K562 (cell line): ENCODE measurements around the gene STRA8. TPM values are rescaled to one million over a fixed set of nuclear protein-coding genes. Genes with fewer than 3 reads are reported as not detected.

Source experiments
- ATAC-seq: fragments of 200-7000 bp; cut with Tn5 transposase; 3 replicates; pipeline ENCODE4 v1.9.1; 2020; ENCODE audit warnings: moderate library complexity
- BruUV-seq: library from RNA; stranded (reverse); fragments of 400-500 nt; replicated peaks from 2 replicates; lab custom pipeline; 2021; lab: Mats Ljungman, UMichigan
- CTCF ChIA-PET: fragments of 300-600 bp; formaldehyde crosslinking; extraction: SDS; loops from one replicate; lab custom pipeline; 2021; ENCODE audit warnings: low intra/inter-chr PET ratio; lab: Yijun Ruan, JAX
- POLR2A ChIA-PET: fragments of 300-600, 350-650 bp; sonication (Branson Sonifier 250); formaldehyde crosslinking; extraction: SDS; loops from one replicate; lab custom pipeline; 2021; ENCODE audit warnings: antibody characterized with exemption, inconsistent platforms; lab: Yijun Ruan, JAX
- DNase-seq, 4 experiments: peaks; one replicate each; pipeline versions ENCODE4 v3.0.0 to v3.0.0-alpha.2; 2011 to 2018; ENCODE audit warnings: low spot score in 3 of 4, mixed read lengths in 3 of 4; ENCODE audit errors: extremely low read depth in 1 of 4
- FAIRE-seq: peaks from 2 replicates; lab custom pipeline; 2011; peaks lifted over from hg19 to GRCh38; lab: Jason Lieb, UNC
- H2AFZ ChIP-seq: 2 replicates; pipeline ENCODE4 v1.6.0; 2011; ENCODE audit warnings: low read depth, low read length, control low read depth, inconsistent platforms
- H3K27ac ChIP-seq: fragments of 200-600 bp; 3 replicates; pipeline ENCODE4 v1.8.0; 2011; ENCODE audit warnings: low read depth, mild to moderate bottlenecking, control low read depth, inconsistent platforms, low read length, moderate library complexity, mixed read lengths; ENCODE audit errors: extremely low read depth
- H3K27me3 ChIP-seq, 2 experiments: fragments of 300-600 bp in 1 of 2; 2 replicates in 1 of 2; 3 replicates in 1 of 2; pipeline versions ENCODE4 v1.6.0 to v1.8.0; 2011; ENCODE audit warnings: inconsistent platforms in 2 of 2, low read length in 2 of 2, mild to moderate bottlenecking in 1 of 2, mixed read lengths in 1 of 2, moderate library complexity in 1 of 2; ENCODE audit not compliant: control insufficient read depth in 2 of 2, insufficient read depth in 2 of 2
- H3K36me3 ChIP-seq: fragments of 300-600 bp; 3 replicates; pipeline ENCODE4 v1.8.0; 2011; ENCODE audit warnings: mild to moderate bottlenecking, low read length, inconsistent platforms; ENCODE audit not compliant: control insufficient read depth, insufficient read depth
- H3K4me1 ChIP-seq, 2 experiments: fragments of 200-600 bp in 1 of 2; replicated peaks in 1 of 2; 2 replicates in 1 of 2; 3 replicates in 1 of 2; pipeline versions ENCODE4 v1.5.1 to v1.8.0; 2011; ENCODE audit warnings: inconsistent platforms in 2 of 2, low read length in 2 of 2, mild to moderate bottlenecking in 1 of 2, mixed read lengths in 1 of 2, moderate library complexity in 1 of 2; ENCODE audit not compliant: control insufficient read depth in 2 of 2, insufficient read depth in 2 of 2
- H3K4me2 ChIP-seq: 2 replicates; pipeline ENCODE4 v1.6.1; 2011; ENCODE audit warnings: low read length, control low read depth, inconsistent platforms, mixed read lengths; ENCODE audit not compliant: insufficient read depth
- H3K4me3 ChIP-seq: fragments of 200-600 bp; sonication (generic), shearing (Covaris generic); 2 replicates; pipeline ENCODE4 v1.5.1; 2016; ENCODE audit warnings: control low read depth, inconsistent platforms
- H3K79me2 ChIP-seq: fragments of 200-600 bp; 3 replicates; pipeline ENCODE4 v1.8.0; 2011; ENCODE audit warnings: low read length, inconsistent platforms; ENCODE audit not compliant: control insufficient read depth, insufficient read depth
- H3K9ac ChIP-seq, 2 experiments: 2 replicates each; pipeline versions ENCODE4 v1.6.0 to v1.6.1; 2011; ENCODE audit warnings: low read depth in 2 of 2, low read length in 2 of 2, control low read depth in 1 of 2, inconsistent platforms in 1 of 2, mild to moderate bottlenecking in 1 of 2, mixed read lengths in 1 of 2; ENCODE audit not compliant: insufficient read depth in 1 of 2
- H3K9me1 ChIP-seq: one replicate; pipeline ENCODE4 v1.6.0; 2011; ENCODE audit warnings: inconsistent platforms, mild to moderate bottlenecking, low read length, moderate library complexity; ENCODE audit not compliant: control insufficient read depth, insufficient read depth
- H3K9me3 ChIP-seq: replicated peaks from 2 replicates; pipeline ENCODE4 v1.5.1; 2011; ENCODE audit warnings: low read depth, low read length, inconsistent platforms; ENCODE audit not compliant: control insufficient read depth, insufficient read depth
- H4K20me1 ChIP-seq: replicated peaks from 2 replicates; pipeline ENCODE4 v1.6.1; 2011; ENCODE audit warnings: low read length, inconsistent platforms, mixed read lengths; ENCODE audit not compliant: control insufficient read depth, insufficient read depth
- BACH1 ChIP-seq: fragments of 200-800 bp; sonication (Bioruptor generic); IDR thresholded peaks from 2 replicates; pipeline ENCODE4 v1.6.1; 2016; ENCODE audit warnings: missing genetic modification characterization, missing compliant biosample characterization
- ERF ChIP-seq: fragments of 450-650 bp; formaldehyde crosslinking; IDR thresholded peaks from 2 replicates; pipeline ENCODE4 v1.4.0; 2020; ENCODE audit warnings: mild to moderate bottlenecking, mixed read lengths
- HDGF ChIP-seq: fragments of 450-650 bp; IDR thresholded peaks from 2 replicates; pipeline ENCODE4 v1.6.1; 2016
- KLF10 ChIP-seq: fragments of 250-450 bp; sonication (Bioruptor Pico); IDR thresholded peaks from 2 replicates; pipeline ENCODE4 v1.6.1; 2021; ENCODE audit warnings: matching md5 sums
- MAZ ChIP-seq, 2 experiments: fragments of 450-650 bp in 1 of 2; sonication (generic) in 1 of 2; formaldehyde crosslinking; IDR thresholded peaks in 1 of 2; conservative IDR thresholded peaks in 1 of 2; 2 replicates each; pipeline versions ENCODE4 v1.4.0 to v1.5.0; 2020; ENCODE audit warnings: mild to moderate bottlenecking in 1 of 2, missing genetic modification reagents in 1 of 2
- MEF2D ChIP-seq: conservative IDR thresholded peaks from 2 replicates; pipeline ENCODE4 v1.6.1; 2016; ENCODE audit warnings: low read depth, missing genetic modification characterization, missing compliant biosample characterization
- NEUROD1 ChIP-seq: fragments of 150-350 bp; IDR thresholded peaks from 2 replicates; pipeline ENCODE4 v1.6.1; 2014; ENCODE audit warnings: borderline replicate concordance, low read length, low read depth; ENCODE audit not compliant: partially characterized antibody
- NFRKB ChIP-seq: fragments of 450-650 bp; IDR thresholded peaks from 2 replicates; pipeline ENCODE4 v1.6.1; 2016; ENCODE audit warnings: low read depth
- PHB ChIP-seq: fragments of 250-450 bp; sonication (Bioruptor Pico); IDR thresholded peaks from 2 replicates; pipeline ENCODE4 v1.5.0; 2021
- POLR2AphosphoS2 ChIP-seq: IDR thresholded peaks from 2 replicates; pipeline ENCODE4 v1.6.1; 2012; ENCODE audit warnings: low read length, improper control_type of control experiment
- RBM25 ChIP-seq: fragments of 200-400 bp; formaldehyde crosslinking; IDR thresholded peaks from 2 replicates; pipeline ENCODE4 v1.6.1; 2018; ENCODE audit warnings: low read length, low read depth, moderate library complexity; ENCODE audit not compliant: severe bottlenecking
- ZKSCAN8 ChIP-seq: fragments of 200-800 bp; sonication (Bioruptor generic); IDR thresholded peaks from 2 replicates; pipeline ENCODE4 v1.6.1; 2016; ENCODE audit warnings: missing genetic modification characterization, missing compliant biosample characterization
- ZNF217 ChIP-seq: sonication (generic); formaldehyde crosslinking; IDR thresholded peaks from 2 replicates; pipeline ENCODE4 v1.8.0; 2022; ENCODE audit warnings: mild to moderate bottlenecking, missing genetic modification reagents
- ZNF224 ChIP-seq: sonication (generic); formaldehyde crosslinking; IDR thresholded peaks from 2 replicates; pipeline ENCODE4 v1.8.0; 2022; ENCODE audit warnings: mild to moderate bottlenecking, missing genetic modification reagents
- ZNF436 ChIP-seq: fragments of 250-450, 450-650 bp; sonication (Bioruptor Pico); formaldehyde crosslinking; IDR thresholded peaks from 2 replicates; pipeline ENCODE4 v1.7.0; 2020; ENCODE audit warnings: mild to moderate bottlenecking
- WGBS: fragments of 100-300 bp; shearing (Covaris generic); methylation state at CpG from one replicate; pipeline ENCODE4 v1.1.6; 2016; ENCODE audit warnings: low coverage, mixed read lengths; ENCODE audit not compliant: insufficient coverage; ENCODE audit errors: missing lambda C conversion rate; 5-methylcytosine and 5-hydroxymethylcytosine counted together
- in situ Hi-C: fragments of 300-500 bp; cut with MboI; formaldehyde crosslinking; loops from 4 replicates; pipeline ENCODE4 v1.15.0; 2018; ENCODE audit warnings: inconsistent platforms, mixed read lengths
- intact Hi-C: fragments of 100-400 bp; cut with micrococcal nuclease; formaldehyde crosslinking; loops from 2 replicates; pipeline ENCODE4 v1.14.2; 2022
- polyA plus RNA-seq, 8 experiments: library from polyadenylated mRNA; depleted of rRNA in 4 of 8; stranded (reverse) in 5 of 8; unstranded in 3 of 8; fragments of >200 nt; fragmentation: Nextera tagmentation in 2 of 8; fragmentation: Illumina TruSeq in 1 of 8; extraction: Ambion mirVana in 2 of 8; extraction: Trizol in 1 of 8; gene quantifications; 2 replicates each; pipeline versions ENCODE4 v1.2.1 to v1.2.3, GENCODE V29; 2011 to 2014; ENCODE audit warnings: inconsistent platforms in 1 of 8, missing spikeins in 1 of 8
- total RNA-seq, 7 experiments: library from RNA; depleted of rRNA in 6 of 7; stranded (reverse); fragments of >200 nt in 6 of 7; fragmentation: Illumina TruSeq in 2 of 7; extraction: Trizol in 2 of 7; gene quantifications; 2 replicates each; pipeline versions ENCODE4 v1.2.1 to v1.2.3, GENCODE V29; 2011 to 2021; ENCODE audit warnings: low replicate concordance in 1 of 7
- TF ChIP-seq, protein P1 (sequence below): fragments of 150-350 bp; IDR thresholded peaks from 2 replicates; pipeline ENCODE4 v1.6.1; 2014; ENCODE audit warnings: low read depth, mild to moderate bottlenecking, low read length, borderline replicate concordance
- TF ChIP-seq, protein P2 (sequence below): fragments of 450-650 bp; conservative IDR thresholded peaks from 2 replicates; pipeline ENCODE4 v1.6.1; 2016; ENCODE audit warnings: missing genetic modification characterization, low read depth, mild to moderate bottlenecking, missing compliant biosample characterization, moderate library complexity

STRA8 gene
- total and polyA plus RNA-seq, 9 of the 15 experiments (the other 6 are each of a cell fraction or from before 2014, with no cell fraction given): not detected

DNA sequence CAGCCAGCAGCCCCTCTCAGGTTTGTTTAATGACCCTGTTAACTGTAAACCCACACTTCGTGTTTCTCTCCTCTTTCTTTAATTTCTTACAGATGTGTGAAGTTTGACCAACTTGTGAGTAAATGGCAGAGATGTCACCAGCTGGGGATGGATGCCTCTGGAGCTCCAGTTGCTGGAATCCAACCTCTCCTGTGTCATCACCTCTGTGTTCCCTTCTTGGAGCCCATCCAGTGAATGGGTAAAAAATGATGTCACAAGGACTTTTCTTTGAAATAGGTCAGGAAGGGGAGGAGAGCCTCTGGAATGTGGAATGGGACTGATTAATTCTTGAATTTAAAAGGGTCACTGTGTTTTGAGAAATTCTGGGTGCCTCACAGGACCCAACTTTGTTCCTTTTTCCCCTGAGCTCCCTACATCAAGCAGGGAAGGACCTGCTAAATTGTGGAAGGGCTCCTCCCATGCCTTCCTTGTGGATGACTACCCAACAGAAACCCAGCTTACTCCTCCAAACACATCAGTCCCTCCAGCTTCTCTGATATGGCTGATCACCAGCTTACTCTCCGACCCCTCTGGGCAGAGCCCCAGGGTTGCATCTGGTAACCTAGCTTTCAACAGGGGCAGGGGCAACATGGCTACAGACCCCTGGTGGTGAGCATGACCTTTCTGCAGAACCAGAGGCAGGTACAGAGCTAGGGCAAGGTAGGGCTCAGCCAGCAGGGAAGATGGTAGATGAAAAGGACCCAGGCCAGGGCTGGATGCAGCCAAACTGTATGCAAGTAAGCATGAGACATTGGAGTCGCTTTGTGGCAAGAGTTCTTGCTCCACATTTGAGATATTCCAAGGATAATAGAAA, 67.5 kb downstream of the STRA8 start:
- BruUV-seq: no TSS peak
- Histone ChIP-seq H3K4me3 (no peak overlapping the region), H3K4me2 (no peak overlapping the region), H3K9me1 (no peaks in the 10 kb centered on the region), H3K9ac (no peak overlapping the region), H3K4me1 (no peaks in the 10 kb centered on the region; a peak in 1 of 5 replicates), H3K9me3 (no peaks in the 10 kb centered on the region), H3K27ac (no peak overlapping the region), H4K20me1 (no peaks in the 10 kb centered on the region), H3K27me3 (peaks cover 5 to 12% of the 10 kb centered on the region in 2 experiments; a peak in 2 of 5 replicates), H2AFZ (no peak overlapping the region), H3K36me3 (no peaks in the 10 kb centered on the region), H3K79me2 (no peaks in the 10 kb centered on the region)
- no peak for FAIRE-seq
- in situ Hi-C loops: no loop called here
- 2% methylated on average over 3 of the region's 3 CpGs for WGBS
- ChIA-PET CTCF (interaction anchor here (0.6 kb wide), 1 partner anchor 9 kb away, joined by 4 read pairs; no protein-coding TSS in a partner anchor), POLR2A (interaction anchor here (0.6 to 1.0 kb wide), 2 partner anchors 18 to 852 kb away, joined by 3 read pairs; no protein-coding TSS in a partner anchor)
- ATAC-seq: no peak
- DNase-seq: no peak
- intact Hi-C loops: no loop called here
- TF ChIP-seq ZNF217 (CRISPR knock-in tag): no peak
- no peak for TF ChIP-seq PHB (CRISPR knock-in tag)
- no peak for TF ChIP-seq POLR2AphosphoS2
- no peak for TF ChIP-seq NEUROD1
- no peak for TF ChIP-seq NFRKB
- TF ChIP-seq HDGF: no peak
- TF ChIP-seq, protein P1, sequence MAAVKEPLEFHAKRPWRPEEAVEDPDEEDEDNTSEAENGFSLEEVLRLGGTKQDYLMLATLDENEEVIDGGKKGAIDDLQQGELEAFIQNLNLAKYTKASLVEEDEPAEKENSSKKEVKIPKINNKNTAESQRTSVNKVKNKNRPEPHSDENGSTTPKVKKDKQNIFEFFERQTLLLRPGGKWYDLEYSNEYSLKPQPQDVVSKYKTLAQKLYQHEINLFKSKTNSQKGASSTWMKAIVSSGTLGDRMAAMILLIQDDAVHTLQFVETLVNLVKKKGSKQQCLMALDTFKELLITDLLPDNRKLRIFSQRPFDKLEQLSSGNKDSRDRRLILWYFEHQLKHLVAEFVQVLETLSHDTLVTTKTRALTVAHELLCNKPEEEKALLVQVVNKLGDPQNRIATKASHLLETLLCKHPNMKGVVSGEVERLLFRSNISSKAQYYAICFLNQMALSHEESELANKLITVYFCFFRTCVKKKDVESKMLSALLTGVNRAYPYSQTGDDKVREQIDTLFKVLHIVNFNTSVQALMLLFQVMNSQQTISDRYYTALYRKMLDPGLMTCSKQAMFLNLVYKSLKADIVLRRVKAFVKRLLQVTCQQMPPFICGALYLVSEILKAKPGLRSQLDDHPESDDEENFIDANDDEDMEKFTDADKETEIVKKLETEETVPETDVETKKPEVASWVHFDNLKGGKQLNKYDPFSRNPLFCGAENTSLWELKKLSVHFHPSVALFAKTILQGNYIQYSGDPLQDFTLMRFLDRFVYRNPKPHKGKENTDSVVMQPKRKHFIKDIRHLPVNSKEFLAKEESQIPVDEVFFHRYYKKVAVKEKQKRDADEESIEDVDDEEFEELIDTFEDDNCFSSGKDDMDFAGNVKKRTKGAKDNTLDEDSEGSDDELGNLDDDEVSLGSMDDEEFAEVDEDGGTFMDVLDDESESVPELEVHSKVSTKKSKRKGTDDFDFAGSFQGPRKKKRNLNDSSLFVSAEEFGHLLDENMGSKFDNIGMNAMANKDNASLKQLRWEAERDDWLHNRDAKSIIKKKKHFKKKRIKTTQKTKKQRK: no peak
- TF ChIP-seq, protein P2, sequence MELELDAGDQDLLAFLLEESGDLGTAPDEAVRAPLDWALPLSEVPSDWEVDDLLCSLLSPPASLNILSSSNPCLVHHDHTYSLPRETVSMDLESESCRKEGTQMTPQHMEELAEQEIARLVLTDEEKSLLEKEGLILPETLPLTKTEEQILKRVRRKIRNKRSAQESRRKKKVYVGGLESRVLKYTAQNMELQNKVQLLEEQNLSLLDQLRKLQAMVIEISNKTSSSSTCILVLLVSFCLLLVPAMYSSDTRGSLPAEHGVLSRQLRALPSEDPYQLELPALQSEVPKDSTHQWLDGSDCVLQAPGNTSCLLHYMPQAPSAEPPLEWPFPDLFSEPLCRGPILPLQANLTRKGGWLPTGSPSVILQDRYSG: no peak
- TF ChIP-seq ERF: no peak
- TF ChIP-seq KLF10 (CRISPR knock-in tag): no peak
- TF ChIP-seq MAZ (CRISPR knock-in tag; conservative IDR thresholded peaks at IDR 0.05 in 1 of 2, IDR thresholded peaks at IDR 0.05 in 1 of 2): no peak
- TF ChIP-seq RBM25: no peak
- TF ChIP-seq ZNF224 (CRISPR knock-in tag): no peak
- TF ChIP-seq ZNF436 (CRISPR knock-in tag): no peak
- no peak for TF ChIP-seq BACH1 (tag)
- no peak for TF ChIP-seq MEF2D (tag)
- TF ChIP-seq ZKSCAN8 (CRISPR knock-in tag): no peak
